Fibroblast of skin of scalp (primary cell): Measurements from ENCODE around the gene HOXC5. TPM values are rescaled to one million over a fixed set of nuclear protein-coding genes. Genes with fewer than 3 reads are reported as not detected.

Source experiments
- DNase-seq: peaks from one replicate; pipeline ENCODE4 v3.0.0-alpha.2; 2013
- polyA plus RNA-seq, 2 experiments: library from polyadenylated mRNA; unstranded; fragments of 120-200 nt; gene quantifications; one replicate each; pipeline ENCODE4 v1.2.1, GENCODE V29; 2013; ENCODE audit not compliant: insufficient read length in 2 of 2

HOXC5 gene
- polyA plus RNA-seq (2013, experiment 1 of 2; ENCODE audit: insufficient read length) = not detected
- polyA plus RNA-seq (2013, experiment 2 of 2; ENCODE audit: insufficient read length) = 0.12 TPM

- peak; percentile 48 for DNase-seq
Measured at GRCh38 chr12:54032627-54033100, at the start of gene HOXC5. HOXC5 (plus strand) TSS chr12:54033050; CDS start chr12:54033123, 73 bp downstream.

DNA sequence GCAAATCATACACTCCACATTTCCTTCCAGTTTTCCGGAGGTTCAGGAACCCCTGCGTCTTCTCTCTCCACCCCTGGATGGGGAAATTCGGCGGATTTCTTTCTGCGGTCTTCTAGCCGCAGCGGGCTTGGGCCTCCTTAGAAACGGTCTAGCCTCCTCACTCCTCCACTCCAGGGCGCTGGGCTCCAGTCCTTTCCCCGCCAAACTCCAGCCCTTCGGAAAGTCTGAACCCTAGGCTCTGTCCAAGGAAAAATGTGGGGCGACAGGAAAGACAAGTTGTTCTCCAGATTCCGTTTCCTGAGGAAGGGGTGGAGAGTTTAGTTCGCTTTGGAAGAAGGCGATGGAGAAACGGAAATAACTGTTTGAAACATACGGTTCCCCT lies 49.3 kb upstream of the HOXC5 start:
- DNase-seq = no peak

DNA sequence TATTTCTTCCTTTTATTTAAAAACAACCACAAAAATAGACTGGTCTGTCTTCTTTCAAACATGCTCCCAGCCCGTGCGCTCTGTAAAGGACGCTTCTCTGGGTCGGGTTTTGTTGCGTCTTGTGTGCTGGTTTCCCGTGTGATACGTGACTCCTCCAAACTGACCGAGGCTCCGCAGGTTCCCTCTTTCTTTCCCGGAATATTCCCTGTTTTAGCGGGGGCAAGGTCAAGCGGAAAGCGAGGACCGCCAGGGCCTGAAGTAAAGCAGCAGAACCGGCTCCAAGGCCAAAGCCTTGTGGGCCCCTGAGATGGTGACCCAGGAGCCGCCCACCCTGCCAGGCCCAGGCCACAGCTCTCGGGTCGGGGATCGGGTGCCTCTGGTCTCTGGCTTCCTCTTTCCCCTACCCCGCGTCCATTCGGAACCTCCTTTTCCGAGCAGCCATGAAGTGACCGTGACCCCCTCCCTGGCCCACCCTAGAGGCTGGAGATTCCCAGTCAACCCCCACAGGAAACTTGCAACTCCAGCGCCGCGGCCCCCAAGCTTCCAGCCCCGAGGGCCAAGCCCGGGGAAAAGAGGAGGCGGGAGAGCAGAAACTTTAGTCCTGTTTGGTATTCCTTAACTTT lies 48.8 kb upstream of the HOXC5 start:
- DNase-seq = no peak

DNA sequence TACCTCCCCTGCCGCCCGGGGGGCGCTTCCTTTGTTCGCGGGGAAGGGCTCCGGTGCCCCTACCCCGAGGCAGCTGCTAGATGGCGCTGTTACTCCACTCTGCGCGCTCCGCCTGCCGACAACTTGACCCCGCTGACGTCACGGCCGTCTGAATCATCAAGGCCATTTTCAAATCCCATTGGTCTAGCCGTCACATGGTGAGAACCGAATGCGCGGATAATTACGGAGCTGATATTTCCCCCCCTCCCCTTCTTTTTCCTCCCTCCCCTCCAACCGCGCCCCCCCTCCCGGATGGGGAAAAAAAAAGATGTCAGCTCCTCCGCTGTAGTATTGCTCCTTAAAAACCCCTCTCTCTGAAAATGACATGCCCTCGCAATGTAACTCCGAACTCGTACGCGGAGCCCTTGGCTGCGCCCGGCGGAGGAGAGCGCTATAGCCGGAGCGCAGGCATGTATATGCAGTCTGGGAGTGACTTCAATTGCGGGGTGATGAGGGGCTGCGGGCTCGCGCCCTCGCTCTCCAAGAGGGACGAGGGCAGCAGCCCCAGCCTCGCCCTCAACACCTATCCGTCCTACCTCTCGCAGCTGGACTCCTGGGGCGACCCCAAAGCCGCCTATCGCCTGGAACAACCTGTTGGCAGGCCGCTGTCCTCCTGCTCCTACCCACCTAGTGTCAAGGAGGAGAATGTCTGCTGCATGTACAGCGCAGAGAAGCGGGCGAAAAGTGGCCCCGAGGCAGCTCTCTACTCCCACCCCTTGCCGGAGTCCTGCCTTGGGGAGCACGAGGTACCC lies 47.8 kb upstream of the HOXC5 start, which contains the start of gene HOXC10:
Gene HOXC10, plus strand, starts transcription at position 246 of the 791 bp plus-strand sequence. Its CDS starts 114 bp downstream, at position 360.
- DNase-seq = peak; percentile 78

GRCh38 chr12:53985692-53985993 lies 47.2 kb upstream of the HOXC5 start:
- DNase-seq = no peak

GRCh38 chr12:53985994-53986685 lies 46.7 kb upstream of the HOXC5 start:
- DNase-seq = no peak

DNA sequence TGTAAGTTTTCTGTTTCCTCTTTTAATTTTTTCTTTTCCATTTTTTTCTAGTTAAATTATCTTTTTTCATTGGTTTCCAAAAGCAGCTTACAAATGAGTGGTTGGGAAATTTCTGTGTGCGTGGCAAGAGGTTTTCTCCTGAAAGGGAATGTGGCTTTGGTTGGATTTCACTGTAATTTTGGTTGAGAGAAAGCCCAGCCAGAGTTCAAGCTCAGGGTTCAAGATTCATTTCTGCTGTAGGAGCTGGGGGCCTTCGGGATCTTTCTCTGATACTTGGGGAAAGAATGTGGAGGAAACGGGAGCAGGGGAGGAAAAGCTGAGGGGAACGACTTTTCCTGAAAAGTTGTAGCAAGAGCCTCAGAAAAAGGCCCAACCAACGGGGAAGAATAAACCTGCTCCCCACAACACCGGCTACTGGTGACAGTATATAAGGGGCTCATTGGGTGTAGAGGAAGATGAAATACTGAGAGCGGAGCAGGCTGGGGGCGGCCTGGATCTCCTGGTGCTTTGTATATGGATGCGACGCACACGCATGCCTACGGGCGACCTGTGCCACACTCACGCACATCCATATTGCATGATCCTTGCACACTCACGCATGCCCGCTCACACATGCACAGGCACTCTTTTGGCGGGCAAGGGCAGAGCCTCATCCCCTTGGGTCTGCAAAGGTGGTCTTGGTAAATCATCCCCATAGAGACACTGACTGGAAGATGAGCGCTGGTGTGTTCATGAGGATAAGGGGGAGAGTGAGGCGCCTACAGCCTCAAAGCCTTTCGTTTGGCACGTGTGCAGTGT lies 46.0 kb upstream of the HOXC5 start:
- no peak for DNase-seq

GRCh38 chr12:53987787-53988230 lies 45.0 kb upstream of the HOXC5 start:
- DNase-seq = no peak

GRCh38 chr12:53988541-53989226 lies 44.2 kb upstream of the HOXC5 start:
- no peak for DNase-seq

DNA sequence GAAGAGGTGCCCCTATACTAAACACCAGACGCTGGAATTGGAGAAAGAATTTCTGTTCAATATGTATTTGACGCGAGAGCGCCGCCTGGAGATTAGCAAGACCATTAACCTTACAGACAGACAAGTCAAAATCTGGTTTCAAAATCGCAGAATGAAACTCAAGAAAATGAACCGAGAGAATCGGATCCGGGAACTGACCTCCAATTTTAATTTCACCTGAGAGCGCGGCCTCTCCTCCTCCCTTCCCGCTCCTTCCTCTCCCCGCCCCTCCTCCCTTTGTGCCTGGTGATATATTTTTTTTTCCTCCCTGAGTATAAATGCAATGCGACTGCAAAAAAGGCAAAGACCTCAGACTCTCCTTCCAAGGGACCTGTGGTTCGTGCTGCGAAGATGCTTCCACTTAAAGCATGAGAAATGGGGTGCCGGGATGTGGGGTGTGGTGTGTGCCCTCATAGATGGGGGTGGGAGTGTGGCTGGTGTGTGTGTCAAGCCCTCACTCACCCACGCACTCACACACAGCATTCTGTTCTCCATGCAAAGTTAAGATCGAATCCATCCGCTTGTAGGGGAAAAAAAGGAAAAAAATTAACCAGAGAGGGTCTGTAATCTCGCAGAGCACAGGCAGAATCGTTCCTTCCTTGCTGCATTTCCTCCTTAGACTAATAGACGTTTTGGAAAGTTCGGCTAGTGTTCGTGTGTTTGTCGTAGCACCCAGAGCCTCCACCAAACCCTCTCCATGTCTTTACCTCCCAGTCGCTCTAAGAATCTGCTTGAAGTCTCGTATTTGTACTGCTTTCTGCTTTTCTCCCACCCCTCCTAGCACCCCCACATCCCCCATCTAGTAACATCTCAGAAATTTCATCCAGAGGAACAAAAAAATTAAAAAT lies 43.4 kb upstream of the HOXC5 start:
- peak; percentile 44 for DNase-seq

DNA sequence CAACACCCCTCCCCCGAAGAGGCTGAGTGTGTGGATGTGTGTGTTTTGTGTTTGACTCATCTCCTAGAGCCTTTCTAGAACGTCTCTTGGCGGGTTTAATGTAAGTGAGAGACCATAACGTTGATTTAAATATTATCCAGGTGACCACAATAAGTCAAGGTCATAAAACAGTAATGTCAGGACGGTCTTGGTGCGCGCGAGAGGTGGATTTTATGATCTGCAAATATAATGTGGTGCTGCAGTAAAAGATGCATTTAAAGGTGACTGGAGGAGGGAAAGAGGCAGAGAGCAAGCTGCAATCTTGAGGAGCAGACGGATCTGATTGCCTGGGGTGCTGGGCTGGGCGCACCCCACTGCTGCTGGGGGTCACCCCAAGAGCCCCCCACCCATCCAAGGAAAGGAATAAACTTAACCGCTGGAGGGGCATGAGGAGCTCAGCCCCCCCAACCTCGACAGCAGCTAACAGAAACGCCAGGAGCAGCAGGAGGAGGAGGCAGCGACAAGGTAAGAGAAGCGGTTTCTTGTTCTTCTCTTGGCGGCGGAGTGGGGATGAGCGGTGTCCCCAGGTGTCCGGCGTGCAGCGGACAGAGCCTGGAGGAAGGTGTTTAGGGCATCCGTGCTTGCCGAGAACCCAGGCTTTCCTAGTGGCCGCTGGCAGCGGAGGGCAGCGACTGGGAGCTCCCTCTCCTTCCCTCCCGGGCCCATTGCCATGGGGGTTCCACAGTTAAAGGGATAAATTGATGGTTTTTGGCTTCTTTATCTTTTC lies 42.4 kb upstream of the HOXC5 start:
- no peak for DNase-seq

GRCh38 chr12:53991077-53991460 lies 41.8 kb upstream of the HOXC5 start:
- no peak for DNase-seq

DNA sequence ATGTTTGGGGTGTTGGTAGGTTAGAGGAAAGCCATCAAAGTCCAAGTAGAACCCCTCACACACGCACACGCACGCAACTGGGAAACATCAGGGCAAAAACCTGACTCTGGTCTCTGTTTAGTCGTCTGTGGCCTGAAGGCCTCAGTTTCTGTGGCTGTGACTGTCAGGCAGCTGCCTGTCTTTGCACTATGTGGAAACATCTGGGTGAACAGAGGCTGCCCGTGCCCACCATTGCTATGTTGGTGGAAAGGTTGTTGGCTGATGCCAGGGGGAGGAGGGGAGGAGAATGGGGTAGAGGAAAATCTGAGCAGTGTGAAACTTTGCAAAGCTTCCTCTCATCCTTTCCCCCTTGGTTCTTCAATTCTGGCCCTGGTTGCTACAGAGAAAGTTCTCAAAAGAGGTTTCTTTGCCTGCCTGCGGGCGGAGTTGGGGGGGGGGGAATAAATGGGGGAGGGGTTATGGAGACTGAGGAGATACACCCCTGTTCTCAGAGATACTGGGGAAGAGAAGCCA lies 40.4 kb upstream of the HOXC5 start:
- DNase-seq = no peak

DNA sequence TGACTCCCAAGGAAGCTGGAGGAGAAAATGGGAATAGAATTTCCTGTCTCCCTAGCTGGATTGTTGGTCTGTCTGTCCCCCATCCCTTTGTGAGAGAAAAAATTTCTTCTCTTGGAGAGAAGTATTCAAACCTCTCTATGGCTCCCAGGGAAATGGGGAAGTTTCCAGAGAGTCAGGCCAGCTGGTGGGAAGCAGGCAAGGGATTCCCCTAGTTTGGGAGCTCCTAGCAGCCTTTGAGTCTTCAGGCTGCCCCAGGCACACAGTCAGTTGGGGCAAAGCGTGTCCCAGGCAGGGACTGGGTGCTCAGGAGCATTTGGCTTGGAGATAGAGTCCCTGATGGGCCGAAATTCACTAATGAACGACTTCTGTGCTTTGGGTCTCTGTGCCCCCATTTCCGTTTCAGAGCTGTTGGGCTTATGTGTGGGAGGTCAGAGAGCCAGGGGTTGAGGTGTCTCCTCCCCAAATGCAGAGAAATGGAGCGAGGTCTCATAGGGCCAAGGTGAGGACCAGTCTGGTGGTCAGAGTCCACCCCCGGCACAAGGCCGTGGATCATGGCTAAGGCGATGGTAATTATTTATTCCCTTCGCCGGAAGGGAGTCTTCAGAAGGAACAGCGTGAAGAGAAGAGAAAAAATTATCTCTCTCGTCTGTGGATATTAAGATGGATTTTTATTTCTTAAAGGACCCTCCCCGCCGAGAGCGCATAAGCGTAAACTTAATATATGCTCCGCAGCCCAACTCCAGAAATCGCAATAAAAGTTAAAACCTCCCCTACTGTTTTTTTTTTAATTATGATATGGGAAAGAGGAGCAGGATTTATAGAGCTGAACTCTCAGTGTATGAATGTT lies 39.5 kb upstream of the HOXC5 start:
- DNase-seq = no peak

DNA sequence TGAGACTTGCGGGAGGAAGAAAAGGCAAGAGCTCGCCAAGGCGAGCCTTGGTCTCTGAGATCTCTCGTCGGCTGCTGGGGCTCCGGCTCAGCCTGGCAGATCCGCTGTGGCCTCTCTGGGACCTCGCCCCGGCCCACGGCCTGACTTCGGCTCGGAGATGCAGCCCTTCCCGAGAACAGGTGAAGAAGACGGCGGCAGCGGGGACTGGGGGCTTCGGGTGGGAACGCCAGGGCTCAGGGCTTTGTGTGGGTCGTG lies 38.9 kb upstream of the HOXC5 start:
- DNase-seq = no peak

- no peak for DNase-seq
Measured at GRCh38 chr12:53994264-53995001, 38.4 kb upstream of the HOXC5 start.

GRCh38 chr12:53995002-53995377 lies 37.9 kb upstream of the HOXC5 start:
- no peak for DNase-seq
